Measurements from ENCODE around the gene AFG3L2. TPM values are rescaled to one million over a fixed set of nuclear protein-coding genes. Genes with fewer than 3 reads are reported as not detected.
A peak's percentile ranks its signal among the peaks of the same experiment; 100 is the strongest.
"Not testable (repeated sequence)": the region's sequence is repeated elsewhere in the genome, so short reads cannot be mapped to it uniquely, and the experiment has no call there.

AFG3L2 gene
- total RNA-seq: 71.8 and 74.6 TPM in 2 replicates

GRCh38 chr18:12376754-12377555 is at the start of gene AFG3L2:
AFG3L2 (minus strand) TSS chr18:12377227; CDS start chr18:12377082, 145 bp downstream.
- peaks cover 12% of the 10 kb centered on the region for H3K36me3 Mint-ChIP-seq (ENCODE audit: low read depth)

GRCh38 chr18:12424252-12424651 is 47.2 kb upstream of the AFG3L2 start:
- DNase-seq: no peak
- intact Hi-C loops (cut with micrococcal nuclease): no loop called here

More at GRCh38 chr18:12376754-12377555, at the start of gene AFG3L2:
- no peaks in the 10 kb centered on the region for H3K9me3 Mint-ChIP-seq
- peak within 1 kb of the TSS; percentile 96 for H3K27ac Mint-ChIP-seq
- H3K4me1 Mint-ChIP-seq: peaks cover 39% of the 10 kb centered on the region
- peak; percentile 100 for DNase-seq
- peaks cover 9% of the 10 kb centered on the region for H3K27me3 Mint-ChIP-seq
- H3K4me3 Mint-ChIP-seq: peak within 1 kb of the TSS; percentile 94
- intact Hi-C loops (cut with micrococcal nuclease): loop anchor here (1.0 to 5.0 kb wide), 9 partner anchors 30 to 614 kb away; partner anchors contain the start of genes CEP192, CEP76, CHMP1B and IMPA2

GRCh38 chr18:12423820-12424219 is 46.8 kb upstream of the AFG3L2 start:
- Mint-ChIP-seq H3K36me3 (ENCODE audit: low read depth) (no peaks in the 10 kb centered on the region), H3K4me3 (no peak overlapping the region), H3K27me3 (no peaks in the 10 kb centered on the region), H3K9me3 (no peaks in the 10 kb centered on the region), H3K27ac (no peak overlapping the region), H3K4me1 (peaks cover 6% of the 10 kb centered on the region)
- intact Hi-C loops (cut with micrococcal nuclease): no loop called here
- no peak for DNase-seq

More at GRCh38 chr18:12424252-12424651, 47.2 kb upstream of the AFG3L2 start:
- Mint-ChIP-seq H3K4me3 (no peak overlapping the region), H3K36me3 (ENCODE audit: low read depth) (no peaks in the 10 kb centered on the region), H3K27me3 (no peaks in the 10 kb centered on the region), H3K27ac (no peak overlapping the region), H3K9me3 (no peaks in the 10 kb centered on the region), H3K4me1 (peaks cover 6% of the 10 kb centered on the region)

GRCh38 chr18:12423393-12423792 is 46.4 kb upstream of the AFG3L2 start:
- H3K27me3 Mint-ChIP-seq: no peaks in the 10 kb centered on the region
- peaks cover 9% of the 10 kb centered on the region for H3K4me1 Mint-ChIP-seq
- H3K27ac Mint-ChIP-seq: no peak overlapping the region
- intact Hi-C loops (cut with micrococcal nuclease): no loop called here
- no peaks in the 10 kb centered on the region for H3K36me3 Mint-ChIP-seq (ENCODE audit: low read depth)
- no peaks in the 10 kb centered on the region for H3K9me3 Mint-ChIP-seq
- no peak overlapping the region for H3K4me3 Mint-ChIP-seq
- DNase-seq: no peak

- no peak for DNase-seq
- intact Hi-C loops (cut with micrococcal nuclease): no loop called here
- no peak overlapping the region for H3K27ac Mint-ChIP-seq
- peaks cover 11% of the 10 kb centered on the region for H3K4me1 Mint-ChIP-seq
- H3K27me3 Mint-ChIP-seq: no peaks in the 10 kb centered on the region
- H3K4me3 Mint-ChIP-seq: no peak overlapping the region
- no peaks in the 10 kb centered on the region for H3K9me3 Mint-ChIP-seq
- H3K36me3 Mint-ChIP-seq (ENCODE audit: low read depth): no peaks in the 10 kb centered on the region
Observed at GRCh38 chr18:12422936-12423335, 45.9 kb upstream of the AFG3L2 start.

GRCh38 chr18:12421732-12422131 is 44.7 kb upstream of the AFG3L2 start:
- H3K27me3 Mint-ChIP-seq: no peaks in the 10 kb centered on the region
- no peaks in the 10 kb centered on the region for H3K36me3 Mint-ChIP-seq (ENCODE audit: low read depth)
- intact Hi-C loops (cut with micrococcal nuclease): no loop called here
- H3K9me3 Mint-ChIP-seq: no peaks in the 10 kb centered on the region
- H3K27ac Mint-ChIP-seq: no peak overlapping the region
- DNase-seq: no peak
- no peak overlapping the region for H3K4me3 Mint-ChIP-seq
- peaks cover 9% of the 10 kb centered on the region for H3K4me1 Mint-ChIP-seq

GRCh38 chr18:12420821-12421421 is 43.9 kb upstream of the AFG3L2 start:
- Mint-ChIP-seq H3K4me3 (peak overlapping the region; percentile 72), H3K4me1 (peaks cover 9% of the 10 kb centered on the region), H3K27me3 (no peaks in the 10 kb centered on the region), H3K36me3 (ENCODE audit: low read depth) (no peaks in the 10 kb centered on the region), H3K9me3 (no peaks in the 10 kb centered on the region), H3K27ac (peak overlapping the region; percentile 66)
- intact Hi-C loops (cut with micrococcal nuclease): loop anchor here (1.0 kb wide), 2 partner anchors 14 to 236 kb away; partner anchors contain the start of gene PRELID3A
- DNase-seq: no peak

GRCh38 chr18:12417687-12418086 is 40.7 kb upstream of the AFG3L2 start:
- Mint-ChIP-seq H3K36me3 (ENCODE audit: low read depth) (no peaks in the 10 kb centered on the region), H3K4me3 (no peak overlapping the region), H3K9me3 (no peaks in the 10 kb centered on the region), H3K4me1 (peaks cover 9% of the 10 kb centered on the region), H3K27me3 (no peaks in the 10 kb centered on the region), H3K27ac (no peak overlapping the region)
- intact Hi-C loops (cut with micrococcal nuclease): no loop called here
- DNase-seq: no peak

GRCh38 chr18:12416098-12416729 is 39.2 kb upstream of the AFG3L2 start:
- peaks cover 9% of the 10 kb centered on the region for H3K4me1 Mint-ChIP-seq
- H3K27ac Mint-ChIP-seq: no peak overlapping the region
- H3K9me3 Mint-ChIP-seq: no peaks in the 10 kb centered on the region
- H3K27me3 Mint-ChIP-seq: no peaks in the 10 kb centered on the region
- no peaks in the 10 kb centered on the region for H3K36me3 Mint-ChIP-seq (ENCODE audit: low read depth)
- intact Hi-C loops (cut with micrococcal nuclease): no loop called here
- no peak for DNase-seq
- H3K4me3 Mint-ChIP-seq: no peak overlapping the region

- Mint-ChIP-seq H3K27me3 (peaks cover 11% of the 10 kb centered on the region), H3K4me3 (no peak overlapping the region), H3K36me3 (ENCODE audit: low read depth) (no peaks in the 10 kb centered on the region), H3K9me3 (no peaks in the 10 kb centered on the region), H3K27ac (no peak overlapping the region), H3K4me1 (peaks cover 19% of the 10 kb centered on the region)
- intact Hi-C loops (cut with micrococcal nuclease): no loop called here
- no peak for DNase-seq
Observed at GRCh38 chr18:12411456-12411855, 34.4 kb upstream of the AFG3L2 start.

- Mint-ChIP-seq H3K4me1 (peaks cover 24% of the 10 kb centered on the region), H3K27me3 (peaks cover 17% of the 10 kb centered on the region)
- H3K36me3 Mint-ChIP-seq (ENCODE audit: low read depth); H3K27ac Mint-ChIP-seq; H3K9me3 Mint-ChIP-seq; H3K4me3 Mint-ChIP-seq; intact Hi-C loops (cut with micrococcal nuclease); DNase-seq: not testable (repeated sequence)
Observed at GRCh38 chr18:12410747-12411146, 33.7 kb upstream of the AFG3L2 start.

GRCh38 chr18:12410081-12410481 is 33.1 kb upstream of the AFG3L2 start:
- Mint-ChIP-seq H3K4me3 (no peak overlapping the region), H3K4me1 (peaks cover 26% of the 10 kb centered on the region), H3K9me3 (no peaks in the 10 kb centered on the region), H3K36me3 (ENCODE audit: low read depth) (no peaks in the 10 kb centered on the region), H3K27me3 (peaks cover 23% of the 10 kb centered on the region), H3K27ac (no peak overlapping the region)
- DNase-seq: no peak
- intact Hi-C loops (cut with micrococcal nuclease): no loop called here

- Mint-ChIP-seq H3K9me3 (no peaks in the 10 kb centered on the region), H3K36me3 (ENCODE audit: low read depth) (no peaks in the 10 kb centered on the region), H3K4me1 (peaks cover 26% of the 10 kb centered on the region), H3K27me3 (peaks cover 29% of the 10 kb centered on the region), H3K4me3 (no peak overlapping the region), H3K27ac (no peak overlapping the region)
- no peak for DNase-seq
- intact Hi-C loops (cut with micrococcal nuclease): loop anchor here (5.0 kb wide), 1 partner anchor 248 kb away; the partner anchor contains the start of gene SPIRE1
Observed at GRCh38 chr18:12409469-12409868, 32.4 kb upstream of the AFG3L2 start.
